NCI-H510A treated with DMSO at 0.1 percent for 48 hours (cell line): Measurements from ENCODE around the gene LRMDA.

Experiments
- DNase-seq: peaks from one replicate; lab custom pipeline; 2025; lab: John Stamatoyannopoulos, UW

Gene LRMDA

DNA sequence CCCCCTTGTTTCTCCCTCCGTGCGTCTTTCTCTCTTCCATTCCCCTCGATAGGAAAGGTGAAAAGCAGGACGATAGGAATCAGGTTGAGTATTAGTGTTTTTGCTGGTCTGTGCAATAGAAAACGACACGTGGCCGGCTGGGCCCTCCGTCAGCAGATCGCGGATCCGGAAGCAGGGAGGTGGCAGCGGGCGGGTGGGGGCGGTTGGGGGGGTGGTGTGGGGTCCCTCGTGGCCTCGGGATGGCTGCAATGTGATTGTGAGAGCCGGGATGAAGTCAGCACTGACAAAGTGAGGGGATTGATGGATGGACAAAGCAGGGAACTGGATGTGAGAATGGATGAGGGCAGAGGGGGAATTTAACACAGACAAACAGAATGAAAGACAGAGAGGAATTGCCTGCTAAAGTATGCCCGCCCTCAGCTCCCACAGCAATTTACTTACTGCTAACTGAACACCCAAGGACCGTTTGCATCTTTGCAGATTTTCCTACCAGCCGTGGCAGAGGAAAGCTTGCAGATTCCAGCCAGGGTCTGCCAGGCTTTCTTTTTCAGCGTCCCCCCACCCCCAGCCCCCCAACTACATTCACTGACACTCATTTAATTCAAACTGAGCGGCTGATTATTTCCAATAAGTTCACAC lies 280.9 kb downstream of the LRMDA start:
- DNase-seq, result no peak

DNA sequence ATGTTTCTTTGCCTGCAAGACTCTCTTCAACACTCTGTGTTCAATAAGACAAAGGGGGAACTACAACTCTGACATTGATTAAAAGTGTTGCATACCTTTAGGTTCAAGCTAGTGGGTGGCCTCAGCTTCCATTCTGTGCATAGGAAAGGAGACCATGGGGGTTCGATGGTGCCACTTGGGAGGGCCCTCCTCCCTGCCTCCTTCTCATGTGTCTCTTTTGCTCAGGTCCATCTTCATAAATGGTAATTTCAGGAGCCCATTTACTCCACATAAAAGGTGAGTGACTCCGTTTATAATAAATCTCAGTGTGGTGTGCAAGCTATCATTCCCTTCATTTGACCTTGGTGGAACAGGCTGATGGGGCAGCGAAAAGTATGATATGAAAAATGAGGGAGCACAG lies 285.1 kb downstream of the LRMDA start:
- DNase-seq, result no peak

DNA sequence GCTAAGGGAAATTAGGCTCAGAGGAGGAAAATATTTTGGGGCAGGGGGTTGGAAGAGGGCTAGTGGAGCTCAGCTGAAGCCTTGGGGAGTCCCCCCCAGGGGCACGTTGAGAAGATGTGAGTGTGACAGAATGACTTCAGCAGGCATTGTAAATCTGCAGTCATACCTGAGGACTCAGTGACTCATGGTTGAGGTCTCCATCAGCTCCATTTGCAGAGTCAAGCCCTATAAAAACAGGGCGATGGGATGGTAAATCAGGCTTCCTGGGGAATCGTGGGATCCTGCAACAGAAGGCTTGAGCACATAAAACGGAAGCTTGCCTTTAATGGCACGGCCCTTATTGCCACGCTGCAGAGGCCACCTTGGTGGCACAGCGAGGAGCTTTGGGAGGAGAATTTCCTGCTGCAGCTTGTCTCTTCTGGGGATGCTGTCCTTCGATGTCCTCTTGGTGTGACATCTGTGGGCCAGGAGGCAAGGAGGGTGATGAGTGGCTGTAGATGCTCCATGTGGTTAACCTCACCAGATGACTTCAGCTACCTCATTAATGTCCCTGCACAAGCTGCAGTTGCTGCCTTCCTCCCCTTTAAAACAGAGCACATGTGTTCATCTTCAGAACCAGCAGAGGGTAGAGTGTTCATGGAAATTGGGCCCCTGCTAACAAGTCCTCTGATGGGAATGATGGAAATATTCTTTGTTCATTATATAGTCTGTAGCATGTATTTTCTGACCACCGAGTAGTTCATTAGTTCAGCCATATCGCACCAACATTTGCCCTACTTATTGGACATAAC lies 285.9 kb downstream of the LRMDA start:
- no peak for DNase-seq

- DNase-seq, result peak; percentile 76
Observed at GRCh38 chr10:75718991-75719390, 287.6 kb downstream of the LRMDA start.

DNA sequence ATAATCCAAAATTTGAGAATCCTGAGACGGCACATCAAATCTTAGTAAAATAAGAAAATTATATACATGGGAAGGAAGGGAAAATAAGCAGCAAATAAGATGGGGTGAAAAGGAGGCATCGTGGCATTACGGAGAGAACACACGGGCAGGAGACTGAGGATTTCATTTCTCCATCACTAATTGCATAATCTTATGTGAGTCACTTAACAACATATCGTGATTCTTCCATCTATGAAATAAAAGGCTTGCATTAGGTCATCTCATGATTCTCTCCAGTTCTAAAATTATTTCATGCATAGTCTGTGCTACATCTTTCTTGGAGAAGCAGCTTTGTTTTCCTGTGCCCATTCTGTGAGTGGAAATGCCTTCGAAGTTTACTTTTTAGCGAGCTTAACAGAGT lies 288.7 kb downstream of the LRMDA start:
- DNase-seq, result no peak

DNA sequence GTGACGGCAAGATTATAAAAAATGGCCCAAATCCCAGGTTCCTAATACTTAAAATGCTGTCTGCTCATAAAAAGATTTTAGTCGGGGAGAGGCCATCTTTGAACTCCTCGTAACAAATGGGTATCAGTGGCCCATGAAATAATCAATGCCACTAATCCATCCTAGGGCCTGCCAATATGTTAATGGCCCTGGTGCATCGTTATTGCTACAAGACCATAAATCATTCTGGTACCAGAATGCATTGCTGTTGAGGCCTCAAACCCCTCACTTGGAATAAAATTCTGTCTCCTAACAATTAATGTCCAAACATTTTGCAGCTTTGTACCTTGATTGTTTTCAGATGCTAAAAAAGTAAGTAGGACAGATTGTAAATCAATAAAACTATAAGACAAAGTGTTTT lies 290.6 kb downstream of the LRMDA start:
- DNase-seq, result no peak

GRCh38 chr10:75722609-75723008 lies 291.2 kb downstream of the LRMDA start:
- no peak for DNase-seq

GRCh38 chr10:75723319-75723980 lies 292.0 kb downstream of the LRMDA start:
- DNase-seq, result no peak

- DNase-seq, result no peak
Observed at GRCh38 chr10:75724047-75724446, 292.6 kb downstream of the LRMDA start.

DNA sequence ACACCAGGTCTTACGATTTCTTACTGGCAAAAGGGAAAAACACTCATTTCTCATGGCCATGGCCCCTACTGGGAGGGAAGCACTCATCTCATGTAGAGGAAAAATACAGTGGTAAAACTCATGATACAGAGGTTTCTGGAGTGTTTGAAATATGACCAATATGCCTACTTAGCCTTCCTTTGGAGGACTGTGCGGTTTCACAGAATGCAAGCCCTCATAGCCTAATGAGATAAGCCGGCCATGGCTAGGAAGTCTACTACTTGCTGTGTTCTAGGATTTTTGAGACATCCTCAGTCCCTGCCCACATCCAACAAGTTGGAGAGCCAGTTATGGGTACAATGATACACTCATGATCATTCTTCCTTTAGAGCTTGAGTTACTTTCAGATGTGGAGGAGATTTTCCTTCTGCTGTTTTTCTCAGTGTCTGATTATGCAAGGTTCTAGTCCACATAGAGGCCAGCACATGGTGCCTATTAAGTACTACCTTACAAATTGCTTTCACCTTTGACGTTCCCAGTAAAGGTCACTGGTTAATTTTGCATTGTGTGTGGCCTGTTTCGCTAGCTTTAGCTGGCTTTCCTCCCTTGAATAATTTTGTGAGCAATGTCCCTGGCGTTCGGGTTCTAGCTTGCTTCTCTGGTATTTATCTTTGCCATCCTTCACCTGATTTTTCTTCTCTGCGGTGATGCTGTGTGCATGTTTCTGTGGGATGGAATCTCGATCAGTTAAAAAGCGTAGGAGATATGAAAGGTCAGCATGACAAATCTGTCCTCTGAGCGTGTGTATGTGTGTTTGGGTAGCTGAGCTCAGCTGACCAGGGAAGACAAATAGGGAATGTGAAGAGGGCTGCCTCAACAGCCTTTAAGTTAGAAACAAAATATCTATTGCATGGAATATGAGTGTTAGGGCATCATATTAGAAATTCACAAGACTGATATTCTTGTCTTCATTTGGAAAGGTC lies 295.4 kb downstream of the LRMDA start:
- DNase-seq, result peak; percentile 85

DNA sequence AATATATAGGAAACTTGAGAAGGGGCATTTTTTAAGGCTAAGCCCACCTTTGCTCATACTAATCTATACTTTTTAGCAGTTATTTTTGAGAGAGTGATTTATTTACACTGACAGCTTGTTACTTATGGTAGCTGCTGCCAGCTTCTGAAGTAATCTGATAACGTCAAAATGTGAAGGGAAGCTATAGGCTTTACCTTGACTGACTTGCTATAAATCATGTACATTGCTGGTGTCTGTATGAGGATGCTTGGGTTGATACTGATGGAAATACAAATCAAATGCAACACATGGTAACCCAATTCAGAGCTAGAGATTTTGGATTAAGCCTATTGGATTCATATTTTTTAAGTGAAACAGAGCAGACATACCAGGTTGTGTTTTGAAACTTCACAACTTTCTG lies 299.4 kb downstream of the LRMDA start:
- DNase-seq, result no peak

DNA sequence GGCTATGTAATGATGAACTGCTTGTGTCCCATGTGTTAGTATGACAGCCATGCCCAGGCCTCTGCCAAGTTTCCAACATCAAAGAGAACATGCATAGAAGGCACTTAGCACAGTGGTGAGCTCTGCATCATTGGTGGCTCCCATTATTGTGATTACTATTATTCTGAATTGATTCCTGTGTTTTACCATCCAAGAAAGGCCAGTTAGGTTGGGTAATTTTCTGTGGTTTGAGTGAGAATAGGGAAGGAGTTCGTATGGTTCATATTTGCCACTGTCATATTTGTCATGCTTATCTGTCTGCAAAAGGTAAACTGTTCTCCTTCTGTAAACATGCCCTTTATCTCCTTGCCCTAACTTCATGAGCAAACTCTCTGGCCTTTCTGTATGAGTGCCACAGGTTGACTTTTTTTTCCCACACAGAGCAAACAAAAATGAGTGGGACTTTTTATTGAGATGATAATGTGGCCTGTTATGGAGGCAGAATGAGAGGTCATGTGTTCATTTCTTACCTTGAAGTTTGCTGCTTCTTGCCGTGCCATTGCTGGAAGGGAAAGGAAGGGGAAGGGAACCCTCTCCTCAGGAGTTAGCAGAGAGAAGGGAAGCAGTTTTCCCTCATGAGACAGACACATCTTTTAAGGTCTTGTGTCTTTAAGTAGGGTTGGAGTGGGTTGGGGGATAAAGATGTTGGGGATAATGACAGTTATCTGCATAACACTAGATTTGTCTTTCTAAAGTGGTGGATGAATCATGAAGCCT lies 301.9 kb downstream of the LRMDA start:
- no peak for DNase-seq

DNA sequence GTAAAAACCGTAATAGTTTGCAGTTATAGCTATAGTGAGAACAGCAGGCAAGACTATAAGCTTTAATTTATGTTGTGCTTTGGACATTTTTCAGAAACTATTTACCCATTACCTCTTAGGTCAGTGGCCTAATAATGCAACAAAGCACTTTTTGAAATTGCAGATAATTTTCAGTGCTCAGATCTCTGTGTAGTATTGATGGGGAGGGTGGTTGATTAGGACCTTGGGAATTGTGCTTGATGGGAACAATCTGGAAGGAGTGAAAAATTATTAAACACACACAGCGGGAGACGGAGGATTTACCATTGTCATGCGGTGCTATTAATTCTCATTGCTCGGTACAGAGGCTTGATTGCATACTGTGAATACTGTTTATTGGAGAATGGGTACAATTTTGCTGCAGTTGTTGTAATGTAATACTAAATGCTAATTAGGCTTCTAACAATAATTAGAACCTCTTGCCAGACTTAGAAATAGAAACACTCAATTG lies 304.8 kb downstream of the LRMDA start:
- DNase-seq, result no peak

- DNase-seq, result no peak
Observed at GRCh38 chr10:75736889-75737579, 305.6 kb downstream of the LRMDA start.

GRCh38 chr10:75737580-75737949 lies 306.1 kb downstream of the LRMDA start:
- DNase-seq, result no peak

DNA sequence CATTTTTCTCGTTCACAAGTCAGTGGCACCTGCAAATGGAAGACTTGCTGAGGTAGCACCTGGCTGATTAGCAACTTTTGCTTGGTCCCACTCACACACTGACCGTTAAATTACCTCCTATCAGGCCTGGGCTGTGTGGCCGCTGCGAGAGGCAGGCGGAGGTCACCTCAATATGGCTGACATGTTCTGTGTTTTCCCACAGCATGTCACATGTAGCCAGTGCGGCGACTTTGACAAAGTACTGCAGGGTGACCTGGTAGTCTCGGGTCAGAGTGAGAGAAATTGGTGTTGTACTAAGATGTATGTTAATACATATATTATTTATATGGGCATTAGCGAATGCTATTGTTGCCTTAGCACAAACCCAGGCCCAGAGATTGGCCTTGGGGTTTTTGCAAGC lies 307.5 kb downstream of the LRMDA start:
- DNase-seq, result no peak

- DNase-seq, result peak; percentile 77
Observed at GRCh38 chr10:75739414-75740143, 308.2 kb downstream of the LRMDA start.

GRCh38 chr10:75740541-75740940 lies 309.1 kb downstream of the LRMDA start:
- DNase-seq, result no peak

GRCh38 chr10:75742355-75742754 lies 310.9 kb downstream of the LRMDA start:
- no peak for DNase-seq

DNA sequence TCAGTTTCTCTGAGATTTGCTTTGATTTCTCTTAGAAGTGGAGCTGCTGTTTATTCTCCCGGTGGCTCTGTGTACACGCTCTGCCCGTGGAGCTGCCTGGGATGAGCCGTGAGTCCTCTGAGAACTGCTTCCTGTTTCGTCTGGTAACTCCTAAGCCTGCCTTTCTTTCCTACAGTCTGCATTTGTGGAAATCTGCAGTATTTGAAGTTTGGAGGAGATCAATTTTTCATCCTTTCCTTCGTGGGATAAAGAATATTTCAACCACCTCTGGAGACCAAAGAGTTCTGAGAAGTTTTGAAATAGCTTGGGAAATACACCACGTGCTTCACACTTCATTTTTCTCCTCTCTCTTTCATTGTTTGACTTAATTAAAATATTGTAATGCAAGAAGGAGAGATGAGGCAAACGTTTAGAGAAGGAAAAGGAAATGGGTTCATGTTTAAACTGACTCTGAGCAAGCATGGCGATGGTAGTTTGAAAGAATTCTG lies 311.9 kb downstream of the LRMDA start:
- DNase-seq, result peak; percentile 41
